WERI-Rb-1 (cell line): ENCODE results near the gene CDKN2B-AS1.

Experiments used
- DNase-seq: peaks from one replicate; pipeline ENCODE4 v3.0.0-alpha.2; 2020
- H3K27ac ChIP-seq: fragments of 250-450 bp; sonication (Bioruptor Pico); 2 replicates; pipeline ENCODE4 v1.5.1; 2020; ENCODE audit warnings: mild to moderate bottlenecking, moderate library complexity
- H3K27me3 ChIP-seq: fragments of 250-450 bp; sonication (Bioruptor Pico); 2 replicates; pipeline ENCODE4 v1.5.1; 2021; ENCODE audit warnings: mild to moderate bottlenecking, low read depth, moderate library complexity; ENCODE audit not compliant: insufficient read depth, severe bottlenecking
- H3K36me3 ChIP-seq: fragments of 250-450 bp; sonication (Bioruptor Pico); 2 replicates; pipeline ENCODE4 v1.5.1; 2020; ENCODE audit warnings: mild to moderate bottlenecking, moderate library complexity
- H3K4me3 ChIP-seq: 2 replicates; pipeline ENCODE4 v1.5.1; 2011; ENCODE audit warnings: low read depth, mild to moderate bottlenecking, control low read depth, low read length
- H3K9me3 ChIP-seq: fragments of 250-450 bp; sonication (Bioruptor Pico); 2 replicates; pipeline ENCODE4 v1.5.1; 2021; ENCODE audit warnings: mild to moderate bottlenecking, moderate library complexity; ENCODE audit not compliant: severe bottlenecking
- CTCF ChIP-seq: IDR thresholded peaks from 2 replicates; pipeline ENCODE4 v1.5.1; 2011; ENCODE audit warnings: low read depth, mild to moderate bottlenecking, control low read depth, inconsistent platforms, low read length

Gene CDKN2B-AS1

GRCh38 chr9:22169727-22170503 lies 175.3 kb downstream of the CDKN2B-AS1 start:
- H3K27ac ChIP-seq, result no peak overlapping the region
- no peak for DNase-seq

More at GRCh38 chr9:22169727-22170503, 175.3 kb downstream of the CDKN2B-AS1 start:
- Histone ChIP-seq H3K9me3 (no peaks in the 10 kb centered on the region), H3K4me3 (no peak overlapping the region), H3K36me3 (no peaks in the 10 kb centered on the region), H3K27me3 (no peaks in the 10 kb centered on the region)
- no peak for TF ChIP-seq CTCF
